ENCODE data around the gene PMF1.

The PMF1 gene

DNA sequence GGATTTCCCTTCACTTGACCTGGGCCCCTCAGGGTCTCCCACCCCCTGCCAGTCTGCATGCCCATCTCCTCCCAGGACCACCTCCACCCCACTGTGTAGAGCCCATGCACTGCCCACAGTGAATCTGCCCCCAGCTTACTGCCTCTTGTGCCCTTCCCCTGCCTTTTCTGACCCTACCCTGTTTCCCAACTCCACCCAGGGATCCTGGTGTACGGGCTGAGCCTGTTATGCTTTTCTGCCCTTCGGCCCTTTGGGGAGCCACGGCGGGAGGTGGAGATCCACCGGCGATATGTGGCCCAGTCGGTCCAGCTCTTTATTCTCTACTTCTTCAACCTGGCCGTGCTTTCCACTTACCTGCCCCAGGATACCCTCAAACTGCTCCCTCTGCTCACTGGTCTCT, 73.3 kb downstream of the PMF1 start:
- H3K4me3 ChIP-seq (ENCODE audit: low read depth, low read length), result no peak overlapping the region
- TF ChIP-seq, protein P1, sequence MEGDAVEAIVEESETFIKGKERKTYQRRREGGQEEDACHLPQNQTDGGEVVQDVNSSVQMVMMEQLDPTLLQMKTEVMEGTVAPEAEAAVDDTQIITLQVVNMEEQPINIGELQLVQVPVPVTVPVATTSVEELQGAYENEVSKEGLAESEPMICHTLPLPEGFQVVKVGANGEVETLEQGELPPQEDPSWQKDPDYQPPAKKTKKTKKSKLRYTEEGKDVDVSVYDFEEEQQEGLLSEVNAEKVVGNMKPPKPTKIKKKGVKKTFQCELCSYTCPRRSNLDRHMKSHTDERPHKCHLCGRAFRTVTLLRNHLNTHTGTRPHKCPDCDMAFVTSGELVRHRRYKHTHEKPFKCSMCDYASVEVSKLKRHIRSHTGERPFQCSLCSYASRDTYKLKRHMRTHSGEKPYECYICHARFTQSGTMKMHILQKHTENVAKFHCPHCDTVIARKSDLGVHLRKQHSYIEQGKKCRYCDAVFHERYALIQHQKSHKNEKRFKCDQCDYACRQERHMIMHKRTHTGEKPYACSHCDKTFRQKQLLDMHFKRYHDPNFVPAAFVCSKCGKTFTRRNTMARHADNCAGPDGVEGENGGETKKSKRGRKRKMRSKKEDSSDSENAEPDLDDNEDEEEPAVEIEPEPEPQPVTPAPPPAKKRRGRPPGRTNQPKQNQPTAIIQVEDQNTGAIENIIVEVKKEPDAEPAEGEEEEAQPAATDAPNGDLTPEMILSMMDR (IDR thresholded peaks at IDR 0.05; ENCODE audit: borderline replicate concordance, insufficient read depth, low read depth, low read length), result no peak
